Mucosa of descending colon (tissue), 3 donors: ENCODE data around the gene REPS2. TPM values are rescaled to one million over a fixed set of nuclear protein-coding genes. Genes with fewer than 3 reads are reported as not detected.

Experiments
- ATAC-seq: fragments of 200-7000 bp; cut with Tn5 transposase; one replicate; pipeline ENCODE4 v1.9.1; 2020; ENCODE audit warnings: mild to moderate bottlenecking, moderate library complexity
- DNase-seq, 3 donors: peaks; one replicate each; pipeline ENCODE4 v3.0.0-alpha.2; 2020
- H3K36me3 ChIP-seq: fragments of 200-600 bp; one replicate; pipeline ENCODE4 v1.8.0; 2021; ENCODE audit warnings: low read depth, mild to moderate bottlenecking
- H3K4me1 ChIP-seq: fragments of 200-600 bp; one replicate; pipeline ENCODE4 v1.8.0; 2021; ENCODE audit warnings: low read depth, mild to moderate bottlenecking
- H3K4me3 ChIP-seq: fragments of 200-600 bp; one replicate; pipeline ENCODE4 v1.8.0; 2021; ENCODE audit warnings: mild to moderate bottlenecking
- H3K9me3 ChIP-seq: fragments of 200-600 bp; one replicate; pipeline ENCODE4 v1.8.0; 2021; ENCODE audit warnings: mild to moderate bottlenecking
- CTCF ChIP-seq: fragments of 200-600 bp; IDR thresholded peaks from one replicate; pipeline ENCODE4 v1.8.0; 2022; ENCODE audit warnings: antibody characterized with exemption, mild to moderate bottlenecking
- intact Hi-C, 2 donors: fragments of 100-400 bp; cut with DNase I in 1 of 2; cut with micrococcal nuclease in 1 of 2; formaldehyde crosslinking; loops; one replicate each; pipeline versions ENCODE4 v1.11.0 to v1.11.1; 2022; cut with DNase I, micrococcal nuclease
- total RNA-seq, 3 donors: library from RNA; stranded (reverse); fragmentation: NEBNext Ultra II Directional in 2 of 3; extraction: Animal tissue kit (Norgen Biotek cat#: 25700) in 2 of 3; gene quantifications; one replicate each; pipeline versions ENCODE4 v1.2.1 to v1.2.4, GENCODE V29; 2021 to 2023
- donor health status: DM: no; HTN: no; CAD: no; lungs with moderate emphysema.
- donor health status: DM: no; HTN: no; CAD: no.
- donor health status: DM: no; HTN: yes; CAD: no.

REPS2 gene
- total RNA-seq, 3 donors from 2014 or later, result 12.7 to 19.6 (median 17.2) TPM

DNA sequence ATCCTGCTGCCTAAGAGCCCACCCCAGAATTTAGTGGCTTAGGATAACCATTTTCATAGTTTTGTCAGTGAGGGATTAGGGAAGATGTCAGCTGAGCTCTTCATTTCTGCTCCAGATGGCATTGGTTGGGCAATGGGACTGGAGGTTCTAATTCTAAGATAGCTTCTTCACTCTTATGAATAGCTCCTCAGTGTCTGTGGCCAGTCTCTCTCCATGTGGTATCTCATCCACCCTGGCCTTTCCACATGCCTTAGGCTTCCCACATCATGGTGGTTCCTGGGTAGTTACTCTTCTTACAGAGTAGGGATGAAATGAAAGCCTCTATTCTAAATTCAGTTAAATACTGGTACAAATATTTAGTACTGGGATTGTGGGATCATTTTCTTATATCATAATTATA, 31.3 kb downstream of the REPS2 start:
- intact Hi-C loops, result no loop called here
- Histone ChIP-seq H3K36me3 (no peaks in the 10 kb centered on the region), H3K4me1 (no peaks in the 10 kb centered on the region), H3K4me3 (no peak overlapping the region), H3K9me3 (no peaks in the 10 kb centered on the region)
- ATAC-seq (no peak), DNase-seq (no peak)
- no peak for TF ChIP-seq CTCF

DNA sequence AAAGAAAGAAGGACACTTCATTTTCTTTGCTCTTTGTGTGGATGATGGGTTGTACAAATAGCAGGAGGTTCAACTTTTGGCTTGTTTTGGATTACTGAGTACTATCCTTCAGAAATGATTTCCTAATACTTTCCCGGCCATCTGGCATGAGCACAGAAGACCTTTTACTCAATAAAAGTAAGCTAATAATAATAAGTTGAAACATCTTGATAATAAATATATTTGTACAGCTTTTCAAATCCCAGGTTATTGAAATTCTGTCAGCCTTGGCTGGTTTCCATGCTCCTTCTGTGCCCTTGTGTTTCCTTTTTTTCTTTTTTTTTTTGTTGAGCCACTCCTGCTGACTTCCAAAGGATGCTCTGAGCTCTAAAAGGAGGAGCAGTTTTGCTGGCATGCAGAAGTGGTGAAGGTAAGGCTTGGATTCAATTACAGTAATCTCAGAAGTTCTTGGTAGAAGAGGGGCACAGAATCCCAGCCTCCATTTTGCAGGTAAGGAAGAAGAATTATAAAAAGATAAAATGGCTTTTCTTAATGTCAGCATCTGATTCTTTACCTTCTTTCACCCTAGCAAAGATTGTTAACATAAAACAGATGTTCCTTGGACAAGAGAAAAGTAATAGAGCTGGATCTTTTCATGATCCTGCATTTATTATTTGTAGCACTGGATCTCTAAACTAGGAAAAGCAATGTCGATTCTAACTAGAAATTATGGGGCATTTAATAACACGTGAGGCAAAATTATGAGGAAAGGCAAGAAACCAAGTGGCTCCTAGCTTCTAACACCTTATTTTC, 31.9 kb downstream of the REPS2 start:
- H3K4me1 ChIP-seq, result no peaks in the 10 kb centered on the region
- no peak for ATAC-seq
- intact Hi-C loops, result no loop called here
- H3K36me3 ChIP-seq, result no peaks in the 10 kb centered on the region
- no peak for TF ChIP-seq CTCF
- no peak overlapping the region for H3K4me3 ChIP-seq
- DNase-seq, result no peak
- no peaks in the 10 kb centered on the region for H3K9me3 ChIP-seq

- Histone ChIP-seq H3K4me1 (no peaks in the 10 kb centered on the region), H3K4me3 (no peak overlapping the region), H3K9me3 (no peaks in the 10 kb centered on the region), H3K36me3 (no peaks in the 10 kb centered on the region)
- no peak for TF ChIP-seq CTCF
- intact Hi-C loops, result no loop called here
- ATAC-seq, result no peak
- no peak for DNase-seq
Measured at GRCh38 chrX:16979226-16979625, 32.8 kb downstream of the REPS2 start.

GRCh38 chrX:16981209-16981608, 34.8 kb downstream of the REPS2 start:
- no peaks in the 10 kb centered on the region for H3K9me3 ChIP-seq
- no peaks in the 10 kb centered on the region for H3K4me1 ChIP-seq
- intact Hi-C loops, result no loop called here
- H3K36me3 ChIP-seq, result no peaks in the 10 kb centered on the region
- no peak for ATAC-seq
- no peak for TF ChIP-seq CTCF
- DNase-seq, result no peak
- H3K4me3 ChIP-seq, result no peak overlapping the region

GRCh38 chrX:16981980-16982379, 35.5 kb downstream of the REPS2 start:
- intact Hi-C loops, result no loop called here
- Histone ChIP-seq H3K4me1 (no peaks in the 10 kb centered on the region), H3K36me3 (no peaks in the 10 kb centered on the region), H3K4me3 (no peak overlapping the region), H3K9me3 (no peaks in the 10 kb centered on the region)
- no peak for TF ChIP-seq CTCF
- ATAC-seq (no peak), DNase-seq (no peak)
